ENCODE measurements around the gene ADAMTS5. TPM values are rescaled to one million over a fixed set of nuclear protein-coding genes. Genes with fewer than 3 reads are reported as not detected.
A peak's percentile ranks its signal among the peaks of the same experiment; 100 is the strongest.

ADAMTS5 gene
- total and polyA plus RNA-seq, 8 donors = 1.5 to 11.4 (median 8.6) TPM

DNA sequence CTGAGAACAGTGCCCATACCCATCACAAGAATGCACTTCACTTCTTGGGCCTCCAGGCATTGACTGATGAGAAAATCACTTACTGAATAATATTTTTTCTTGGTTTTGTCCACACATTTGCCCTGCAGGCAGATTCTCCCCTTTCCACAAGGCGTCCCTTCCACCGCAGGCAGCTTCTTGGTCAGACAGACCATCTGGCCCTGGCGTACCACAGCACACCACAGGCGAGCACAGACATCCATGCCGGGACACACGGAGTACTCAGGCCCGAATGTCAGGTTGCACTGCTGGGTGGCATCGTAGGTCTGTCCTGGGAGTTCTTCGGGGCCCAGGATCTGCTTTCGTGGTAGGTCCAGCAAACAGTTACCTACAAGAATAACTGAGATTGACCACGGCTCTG is 32.5 kb downstream of the ADAMTS5 start:
- Histone ChIP-seq H3K9me3 (no peaks in the 10 kb centered on the region), H3K4me1 (no peaks in the 10 kb centered on the region), H3K4me3 (no peak overlapping the region), H3K27me3 (no peaks in the 10 kb centered on the region), H3K27ac (no peak overlapping the region), H3K36me3 (no peaks in the 10 kb centered on the region)
- intact Hi-C loops (cut with DNase I) = no loop called here
- TF ChIP-seq, protein P1, sequence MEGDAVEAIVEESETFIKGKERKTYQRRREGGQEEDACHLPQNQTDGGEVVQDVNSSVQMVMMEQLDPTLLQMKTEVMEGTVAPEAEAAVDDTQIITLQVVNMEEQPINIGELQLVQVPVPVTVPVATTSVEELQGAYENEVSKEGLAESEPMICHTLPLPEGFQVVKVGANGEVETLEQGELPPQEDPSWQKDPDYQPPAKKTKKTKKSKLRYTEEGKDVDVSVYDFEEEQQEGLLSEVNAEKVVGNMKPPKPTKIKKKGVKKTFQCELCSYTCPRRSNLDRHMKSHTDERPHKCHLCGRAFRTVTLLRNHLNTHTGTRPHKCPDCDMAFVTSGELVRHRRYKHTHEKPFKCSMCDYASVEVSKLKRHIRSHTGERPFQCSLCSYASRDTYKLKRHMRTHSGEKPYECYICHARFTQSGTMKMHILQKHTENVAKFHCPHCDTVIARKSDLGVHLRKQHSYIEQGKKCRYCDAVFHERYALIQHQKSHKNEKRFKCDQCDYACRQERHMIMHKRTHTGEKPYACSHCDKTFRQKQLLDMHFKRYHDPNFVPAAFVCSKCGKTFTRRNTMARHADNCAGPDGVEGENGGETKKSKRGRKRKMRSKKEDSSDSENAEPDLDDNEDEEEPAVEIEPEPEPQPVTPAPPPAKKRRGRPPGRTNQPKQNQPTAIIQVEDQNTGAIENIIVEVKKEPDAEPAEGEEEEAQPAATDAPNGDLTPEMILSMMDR (IDR thresholded peaks at IDR 0.05) = no peak
- ATAC-seq (no peak), DNase-seq (peak in 1 of 4 donors; percentile 49)

DNA sequence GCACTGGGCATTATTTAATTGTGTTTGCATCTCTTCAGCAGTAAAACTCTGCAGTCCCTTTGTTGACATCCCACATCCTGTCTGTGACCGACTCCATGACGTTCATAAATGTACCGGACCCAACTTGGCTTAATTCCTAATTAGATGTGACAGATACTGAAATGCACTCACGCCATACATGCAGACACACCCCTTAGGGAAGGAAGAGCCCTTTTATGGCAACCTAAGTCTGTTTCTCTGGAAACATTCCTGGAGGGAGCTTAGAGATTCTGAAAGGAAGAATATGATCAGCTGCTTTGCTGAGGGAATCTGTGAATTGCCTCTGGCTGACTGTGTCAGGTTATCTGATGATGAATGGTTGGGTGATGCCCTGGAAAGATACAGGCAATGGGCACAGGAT is 33.4 kb downstream of the ADAMTS5 start:
- H3K27me3 ChIP-seq = no peaks in the 10 kb centered on the region
- no peak overlapping the region for H3K27ac ChIP-seq
- no peaks in the 10 kb centered on the region for H3K9me3 ChIP-seq
- DNase-seq (no peak), ATAC-seq (no peak)
- H3K4me1 ChIP-seq = no peaks in the 10 kb centered on the region
- TF ChIP-seq, protein P1 (IDR thresholded peaks at IDR 0.05) = no peak
- H3K4me3 ChIP-seq = no peak overlapping the region
- H3K36me3 ChIP-seq = no peaks in the 10 kb centered on the region
- intact Hi-C loops (cut with DNase I) = no loop called here

DNA sequence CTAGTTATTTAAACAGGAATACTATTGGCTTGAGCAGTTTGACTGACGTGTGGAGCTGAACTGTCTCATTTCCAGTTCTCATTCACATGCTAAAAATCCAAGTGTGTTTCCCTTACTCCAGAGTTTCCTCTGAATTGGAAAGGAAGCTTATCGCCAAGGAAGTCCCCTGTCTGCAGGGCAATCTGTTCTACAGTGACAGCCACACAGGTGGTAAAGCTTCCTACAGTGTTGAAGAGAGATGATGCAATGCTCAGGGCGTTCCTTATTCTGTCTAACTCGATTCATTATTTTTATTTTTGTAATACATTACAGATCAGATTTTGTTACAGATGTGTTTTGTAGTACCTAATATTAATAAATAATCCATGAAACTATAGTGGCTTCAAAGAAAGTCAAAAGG is 41.3 kb downstream of the ADAMTS5 start:
- Histone ChIP-seq H3K36me3 (no peaks in the 10 kb centered on the region), H3K4me3 (no peak overlapping the region), H3K4me1 (no peaks in the 10 kb centered on the region), H3K9me3 (no peaks in the 10 kb centered on the region), H3K27ac (no peak overlapping the region), H3K27me3 (no peaks in the 10 kb centered on the region)
- ATAC-seq = no peak
- intact Hi-C loops (cut with DNase I) = no loop called here
- DNase-seq = no peak
- TF ChIP-seq, protein P1 (IDR thresholded peaks at IDR 0.05) = no peak

DNA sequence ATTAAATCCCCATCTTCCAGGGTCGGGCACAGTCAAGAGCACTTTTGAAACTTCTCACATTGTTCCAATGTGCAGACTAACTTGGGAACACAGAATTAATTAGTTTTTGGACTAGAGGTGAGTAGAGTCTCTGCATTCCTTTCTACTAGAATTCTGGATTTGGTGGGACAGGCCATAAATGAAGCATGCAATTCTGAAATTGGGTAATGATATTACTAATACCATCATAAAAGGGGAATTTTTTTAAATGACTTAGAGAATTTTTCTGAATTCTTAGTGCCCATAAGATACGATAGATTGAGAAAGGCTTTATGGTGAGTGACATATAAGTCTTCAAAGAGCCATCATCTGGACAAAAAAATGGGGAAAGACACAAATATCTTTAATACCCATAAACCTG is 41.8 kb downstream of the ADAMTS5 start:
- intact Hi-C loops (cut with DNase I) = no loop called here
- TF ChIP-seq, protein P1 (IDR thresholded peaks at IDR 0.05) = no peak
- no peak for DNase-seq
- no peaks in the 10 kb centered on the region for H3K9me3 ChIP-seq
- no peak for ATAC-seq
- no peak overlapping the region for H3K27ac ChIP-seq
- no peak overlapping the region for H3K4me3 ChIP-seq
- no peaks in the 10 kb centered on the region for H3K36me3 ChIP-seq
- H3K27me3 ChIP-seq = no peaks in the 10 kb centered on the region
- no peaks in the 10 kb centered on the region for H3K4me1 ChIP-seq

DNA sequence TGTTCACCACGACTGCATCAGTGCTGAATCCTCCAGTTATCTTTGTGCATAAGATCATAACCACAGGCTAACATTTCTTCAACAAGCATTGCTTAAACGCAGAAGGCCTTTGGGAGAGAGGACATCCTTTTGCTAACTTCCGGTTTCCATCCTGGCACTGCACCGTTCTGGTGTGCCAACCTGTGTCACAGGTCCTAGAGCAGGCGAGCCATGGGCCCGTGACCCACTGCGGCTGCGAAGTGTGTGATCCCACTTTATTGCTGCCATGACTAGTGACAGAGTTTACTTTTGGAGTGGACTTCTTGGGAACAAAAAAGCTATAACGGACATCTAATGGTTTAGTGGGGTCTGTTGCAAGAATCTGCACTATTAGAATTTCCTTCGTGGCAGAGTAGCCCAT is 42.9 kb downstream of the ADAMTS5 start:
- peak in 1 of 4 donors; percentile 29 for DNase-seq
- TF ChIP-seq, protein P1 (IDR thresholded peaks at IDR 0.05) = no peak
- no peak for ATAC-seq
- intact Hi-C loops (cut with DNase I) = no loop called here
- Histone ChIP-seq H3K27me3 (no peaks in the 10 kb centered on the region), H3K4me1 (no peaks in the 10 kb centered on the region), H3K9me3 (no peaks in the 10 kb centered on the region), H3K27ac (no peak overlapping the region), H3K36me3 (no peaks in the 10 kb centered on the region), H3K4me3 (no peak overlapping the region)
